HepG2 (cell line): Measurements from ENCODE around the gene PRDM15. TPM values are rescaled to one million over a fixed set of nuclear protein-coding genes. Genes with fewer than 3 reads are reported as not detected.

Experiments used
- ATAC-seq: fragments of 200-7000 bp; cut with Tn5 transposase; 3 replicates; pipeline ENCODE4 v1.9.1; 2020; ENCODE audit warnings: mild to moderate bottlenecking, moderate library complexity
- BruUV-seq: library from RNA; stranded (reverse); fragments of 400-500 nt; replicated peaks from 2 replicates; lab custom pipeline; 2021; lab: Mats Ljungman, UMichigan
- CTCF ChIA-PET: fragments of 300-600 bp; formaldehyde crosslinking; extraction: SDS; loops from one replicate; lab custom pipeline; 2021; ENCODE audit warnings: low total read pairs, inconsistent platforms, low intra/inter-chr PET ratio; lab: Yijun Ruan, JAX
- POLR2A ChIA-PET: fragments of 350-600 bp; sonication (Branson Sonifier 250); formaldehyde crosslinking; loops from one replicate; lab custom pipeline; 2020; ENCODE audit warnings: antibody characterized with exemption, inconsistent platforms; lab: Yijun Ruan, JAX
- DNase-seq: peaks from one replicate; pipeline ENCODE4 v3.0.0-alpha.2; 2015; ENCODE audit warnings: low spot score
- FAIRE-seq: peaks from 3 replicates; lab custom pipeline; 2011; peaks lifted over from hg19 to GRCh38; lab: Jason Lieb, UNC
- H2AFZ ChIP-seq: one replicate; pipeline ENCODE4 v1.6.1; 2011; ENCODE audit warnings: low read length, inconsistent platforms
- H3K27ac ChIP-seq: fragments of 300-600 bp; 3 replicates; pipeline ENCODE4 v1.8.0; 2011; ENCODE audit warnings: mixed run types, mild to moderate bottlenecking, mixed read lengths, low read length, inconsistent platforms; ENCODE audit not compliant: insufficient read depth; ENCODE audit errors: extremely low read length
- H3K27me3 ChIP-seq, 2 experiments: fragments of 200-600 bp in 1 of 2; 2 replicates in 1 of 2; 3 replicates in 1 of 2; pipeline versions ENCODE4 v1.6.0 to v1.8.0; 2011; ENCODE audit warnings: low read length in 2 of 2, mild to moderate bottlenecking in 2 of 2, moderate library complexity in 2 of 2, inconsistent platforms in 1 of 2; ENCODE audit not compliant: insufficient read depth in 2 of 2, control insufficient read depth in 1 of 2
- H3K36me3 ChIP-seq, 2 experiments: fragments of 200-600 bp in 1 of 2; replicated peaks in 1 of 2; 2 replicates in 1 of 2; 3 replicates in 1 of 2; pipeline versions ENCODE4 v1.5.1 to v1.8.0; 2011; ENCODE audit warnings: low read length in 2 of 2, inconsistent platforms in 1 of 2; ENCODE audit not compliant: insufficient read depth in 2 of 2, control insufficient read depth in 1 of 2
- H3K4me1 ChIP-seq: 2 replicates; pipeline ENCODE4 v1.5.1; 2012; ENCODE audit warnings: low read length, inconsistent platforms; ENCODE audit not compliant: insufficient read depth
- H3K4me2 ChIP-seq: 2 replicates; pipeline ENCODE4 v1.6.0; 2011; ENCODE audit warnings: low read depth, low read length, inconsistent platforms
- H3K4me3 ChIP-seq, 3 experiments: fragments of 200-600 bp in 1 of 3; sonication (generic), shearing (Covaris generic) in 1 of 3; replicated peaks in 1 of 3; 2 replicates each; pipeline ENCODE4 v1.5.1; 2011 to 2016; ENCODE audit warnings: low read length in 3 of 3, inconsistent platforms in 2 of 3, low read depth in 2 of 3, mild to moderate bottlenecking in 2 of 3, control low read depth in 1 of 3, mixed read lengths in 1 of 3; ENCODE audit not compliant: insufficient read depth in 1 of 3
- H3K79me2 ChIP-seq: one replicate; pipeline ENCODE4 v1.6.1; 2011; ENCODE audit warnings: low read length, inconsistent platforms; ENCODE audit not compliant: insufficient read depth
- H3K9ac ChIP-seq: 2 replicates; pipeline ENCODE4 v1.6.0; 2011; ENCODE audit warnings: mild to moderate bottlenecking, low read depth, low read length, inconsistent platforms; ENCODE audit not compliant: insufficient read depth
- H3K9me3 ChIP-seq: 2 replicates; pipeline ENCODE4 v1.5.1; 2012; ENCODE audit warnings: mild to moderate bottlenecking, low read length
- H4K20me1 ChIP-seq: 2 replicates; pipeline ENCODE4 v1.6.0; 2011; ENCODE audit warnings: inconsistent platforms, mild to moderate bottlenecking, low read length, moderate library complexity; ENCODE audit not compliant: insufficient read depth
- BCL6 ChIP-seq: IDR thresholded peaks from 2 replicates; pipeline ENCODE4 v1.6.1; 2016; ENCODE audit warnings: missing genetic modification reagents, missing compliant biosample characterization
- HMGA1 ChIP-seq: sonication (generic); formaldehyde crosslinking; conservative IDR thresholded peaks from 2 replicates; pipeline ENCODE4 v1.4.0; 2020; ENCODE audit warnings: missing genetic modification reagents
- IRF2 ChIP-seq: IDR thresholded peaks from 2 replicates; pipeline ENCODE4 v1.6.1; 2018; ENCODE audit warnings: missing genetic modification reagents, missing compliant biosample characterization
- NFRKB ChIP-seq: fragments of 450-650 bp; IDR thresholded peaks from 2 replicates; pipeline ENCODE4 v1.6.1; 2017
- POLR2AphosphoS2 ChIP-seq: IDR thresholded peaks from 2 replicates; pipeline ENCODE4 v1.6.1; 2011; ENCODE audit warnings: low read depth, low read length, improper control_type of control experiment
- REL ChIP-seq: sonication (generic); formaldehyde crosslinking; conservative IDR thresholded peaks from 2 replicates; pipeline ENCODE4 v1.8.0; 2022; ENCODE audit warnings: mild to moderate bottlenecking, missing genetic modification reagents, moderate library complexity
- RORA ChIP-seq: sonication (generic); formaldehyde crosslinking; IDR thresholded peaks from 2 replicates; pipeline ENCODE4 v1.5.0; 2020; ENCODE audit warnings: mild to moderate bottlenecking, missing genetic modification reagents, moderate library complexity
- SP5 ChIP-seq: IDR thresholded peaks from 2 replicates; pipeline ENCODE4 v1.6.1; 2016; ENCODE audit warnings: low read depth, borderline replicate concordance
- ZFP90 ChIP-seq: sonication (generic); formaldehyde crosslinking; IDR thresholded peaks from 2 replicates; pipeline ENCODE4 v1.8.0; 2022; ENCODE audit warnings: missing genetic modification reagents, mild to moderate bottlenecking, inconsistent platforms, borderline replicate concordance
- ZNF232 ChIP-seq: sonication (generic); formaldehyde crosslinking; IDR thresholded peaks from 2 replicates; pipeline ENCODE4 v1.4.0; 2020; ENCODE audit warnings: missing genetic modification reagents, borderline replicate concordance
- ZNF598 ChIP-seq: sonication (generic); formaldehyde crosslinking; IDR thresholded peaks from 2 replicates; pipeline ENCODE4 v1.5.1; 2020; ENCODE audit warnings: mild to moderate bottlenecking, missing genetic modification reagents, borderline replicate concordance
- whole genome bisulfite sequencing: methylation state at CpG from one replicate; pipeline ENCODE4 v1.1.6; 2017; ENCODE audit warnings: low lambda C conversion rate; 5-methylcytosine and 5-hydroxymethylcytosine counted together
- in situ Hi-C: cut with HindIII; loops from 2 replicates; pipeline ENCODE4 v1.10.0; 2017; ENCODE audit warnings: low pct_unique_long_range_greater_than_20kb; ENCODE audit not compliant: extremely low pct_ligation_motif_present
- intact Hi-C: fragments of 100-400 bp; cut with micrococcal nuclease; formaldehyde crosslinking; loops from one replicate; pipeline ENCODE4 v1.10.0; 2022; ENCODE audit not compliant: unreplicated experiment
- polyA plus RNA-seq, 8 experiments: library from polyadenylated mRNA; depleted of rRNA in 3 of 8; stranded (reverse) in 7 of 8; unstranded in 1 of 8; fragments of >200 nt; fragmentation: Illumina TruSeq in 4 of 8; extraction: Trizol in 4 of 8; gene quantifications; 2 replicates each; pipeline versions ENCODE4 v1.2.1 to v1.2.3, GENCODE V29; 2011 to 2016; ENCODE audit warnings: low read depth in 4 of 8, missing spikeins in 1 of 8, mixed read lengths in 1 of 8; ENCODE audit not compliant: insufficient read depth in 1 of 8
- total RNA-seq, 5 experiments: library from RNA; depleted of rRNA; stranded (reverse); fragments of >200 nt; fragmentation: Illumina TruSeq; extraction: Trizol; gene quantifications; 2 replicates each; pipeline ENCODE4 v1.2.3, GENCODE V29; 2016; ENCODE audit warnings: low read depth in 1 of 5
- TF ChIP-seq, protein P1 (sequence below): sonication (generic); formaldehyde crosslinking; IDR thresholded peaks from 2 replicates; pipeline ENCODE4 v1.4.0; 2020; ENCODE audit warnings: missing genetic modification reagents, borderline replicate concordance
- TF ChIP-seq, protein P2 (sequence below): sonication (generic); formaldehyde crosslinking; IDR thresholded peaks from 2 replicates; pipeline ENCODE4 v1.4.0; 2020; ENCODE audit warnings: missing genetic modification reagents

Gene PRDM15
- total and polyA plus RNA-seq, 2 of the 13 experiments (the other 11 are each of a cell fraction or from before 2014, with no cell fraction given), result 4.0 to 6.9 TPM

DNA sequence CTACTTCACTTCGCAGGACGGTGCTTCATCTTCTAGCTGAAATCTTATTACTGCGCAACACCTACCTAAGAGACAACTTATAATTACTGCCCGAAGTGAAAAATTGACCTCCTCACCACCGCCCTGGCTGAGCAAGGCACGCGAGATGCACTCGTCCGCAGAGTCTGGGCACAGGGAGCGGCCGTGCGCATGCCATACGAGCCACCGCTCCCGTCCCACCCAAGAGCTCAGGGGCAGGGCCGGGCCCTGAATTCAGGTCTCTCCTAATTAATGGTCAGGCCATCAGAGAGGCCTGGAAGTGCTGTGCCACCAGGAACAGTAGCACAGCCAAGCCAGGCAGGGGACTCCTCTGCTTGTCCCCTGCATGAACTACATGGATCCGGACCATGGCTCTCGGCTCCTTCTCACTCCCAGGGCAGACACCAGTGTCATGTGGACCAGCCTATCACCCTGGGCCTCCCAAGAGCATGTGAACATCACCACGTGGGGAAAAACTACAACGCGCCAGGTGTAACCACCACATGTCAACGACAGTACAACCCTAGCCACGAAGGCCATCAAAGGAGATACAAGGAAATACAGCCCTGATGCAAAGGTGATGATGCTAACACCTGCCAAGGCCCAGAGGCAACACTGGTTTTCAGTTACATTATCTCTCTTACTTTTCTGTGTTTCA, 123.7 kb downstream of the PRDM15 start:
- Histone ChIP-seq H3K4me1 (peaks cover 52% of the 10 kb centered on the region), H3K27ac (no peak overlapping the region), H3K9me3 (no peaks in the 10 kb centered on the region), H3K4me3 (no peak overlapping the region), H3K4me2 (no peak overlapping the region), H3K36me3 (peaks cover 15 to 33% of the 10 kb centered on the region in 2 experiments; a peak in 4 of 5 replicates), H3K9ac (no peak overlapping the region), H3K27me3 (no peaks in the 10 kb centered on the region), H4K20me1 (peaks cover 78% of the 10 kb centered on the region), H2AFZ (no peak overlapping the region), H3K79me2 (peaks cover 41% of the 10 kb centered on the region)
- in situ Hi-C loops (no loop called here), intact Hi-C loops (no loop called here)
- FAIRE-seq (no peak), DNase-seq (no peak), ATAC-seq (no peak)
- no TSS peak for BruUV-seq
- TF ChIP-seq IRF2, result no peak
- TF ChIP-seq POLR2AphosphoS2, result no peak
- TF ChIP-seq REL (CRISPR knock-in tag), result no peak
- no peak for TF ChIP-seq SP5 (CRISPR knock-in tag)
- TF ChIP-seq, protein P1, sequence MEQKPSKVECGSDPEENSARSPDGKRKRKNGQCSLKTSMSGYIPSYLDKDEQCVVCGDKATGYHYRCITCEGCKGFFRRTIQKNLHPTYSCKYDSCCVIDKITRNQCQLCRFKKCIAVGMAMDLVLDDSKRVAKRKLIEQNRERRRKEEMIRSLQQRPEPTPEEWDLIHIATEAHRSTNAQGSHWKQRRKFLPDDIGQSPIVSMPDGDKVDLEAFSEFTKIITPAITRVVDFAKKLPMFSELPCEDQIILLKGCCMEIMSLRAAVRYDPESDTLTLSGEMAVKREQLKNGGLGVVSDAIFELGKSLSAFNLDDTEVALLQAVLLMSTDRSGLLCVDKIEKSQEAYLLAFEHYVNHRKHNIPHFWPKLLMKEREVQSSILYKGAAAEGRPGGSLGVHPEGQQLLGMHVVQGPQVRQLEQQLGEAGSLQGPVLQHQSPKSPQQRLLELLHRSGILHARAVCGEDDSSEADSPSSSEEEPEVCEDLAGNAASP (CRISPR knock-in tag), result no peak
- TF ChIP-seq ZNF232 (CRISPR knock-in tag), result no peak
- no peak for TF ChIP-seq HMGA1 (CRISPR knock-in tag)
- no peak for TF ChIP-seq RORA
- no peak for TF ChIP-seq ZFP90
- TF ChIP-seq ZNF598, result no peak
- no peak for TF ChIP-seq NFRKB
- TF ChIP-seq, protein P2, sequence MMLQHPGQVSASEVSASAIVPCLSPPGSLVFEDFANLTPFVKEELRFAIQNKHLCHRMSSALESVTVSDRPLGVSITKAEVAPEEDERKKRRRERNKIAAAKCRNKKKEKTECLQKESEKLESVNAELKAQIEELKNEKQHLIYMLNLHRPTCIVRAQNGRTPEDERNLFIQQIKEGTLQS (CRISPR knock-in tag), result no peak
- no peak for TF ChIP-seq BCL6
- CTCF ChIA-PET, result no interaction called here
- WGBS, result 96% methylated on average over 21 of the region's 23 CpGs
- POLR2A ChIA-PET, result no interaction called here
